H1 (cell line): ENCODE data around the gene LCLAT1. TPM values are rescaled to one million over a fixed set of nuclear protein-coding genes. Genes with fewer than 3 reads are reported as not detected.
A peak's percentile ranks its signal among the peaks of the same experiment; 100 is the strongest.

ENCODE experiments used
- CTCF ChIA-PET: fragments of 300-600 bp; sonication (Branson Sonifier 250); formaldehyde crosslinking; loops from one replicate; lab custom pipeline; 2021; ENCODE audit not compliant: partially characterized antibody; lab: Charles Lee
- POLR2A ChIA-PET: fragments of 300-600 bp; sonication (Branson Sonifier 250); formaldehyde crosslinking; loops from one replicate; lab custom pipeline; 2021; ENCODE audit warnings: inconsistent platforms; ENCODE audit not compliant: partially characterized antibody; lab: Charles Lee
- DNase-seq, 2 experiments: peaks; one replicate each; pipeline versions ENCODE4 v3.0.0 to v3.0.0-alpha.2; 2010 to 2022; ENCODE audit warnings: low spot score in 2 of 2, low read depth in 1 of 2, mixed read lengths in 1 of 2
- FAIRE-seq: peaks from 2 replicates; lab custom pipeline; 2011; peaks lifted over from hg19 to GRCh38; lab: Jason Lieb, UNC
- H2AFZ ChIP-seq: 2 replicates; pipeline ENCODE4 v1.8.1; 2012; ENCODE audit warnings: low read length, inconsistent platforms
- H2AK5ac ChIP-seq: 2 replicates; pipeline ENCODE4 v1.6.1; 2013; ENCODE audit warnings: low read depth, low read length
- H2BK120ac ChIP-seq: replicated peaks from 2 replicates; pipeline ENCODE3; 2013; ENCODE audit warnings: low read depth, low read length, inconsistent platforms
- H2BK12ac ChIP-seq: 2 replicates; pipeline ENCODE4 v1.6.1; 2013; ENCODE audit warnings: low read depth, low read length
- H2BK15ac ChIP-seq: 2 replicates; pipeline ENCODE4 v1.6.1; 2013; ENCODE audit warnings: low read length
- H2BK20ac ChIP-seq: 2 replicates; pipeline ENCODE4 v1.6.1; 2013; ENCODE audit warnings: low read length
- H2BK5ac ChIP-seq: 2 replicates; pipeline ENCODE4 v1.6.1; 2013; ENCODE audit warnings: low read depth, low read length
- H3K14ac ChIP-seq: 2 replicates; pipeline ENCODE4 v1.6.1; 2013; ENCODE audit warnings: inconsistent platforms; ENCODE audit not compliant: insufficient read length
- H3K18ac ChIP-seq: 2 replicates; pipeline ENCODE4 v1.6.1; 2013; ENCODE audit warnings: low read length; ENCODE audit errors: extremely low read depth
- H3K23ac ChIP-seq: 2 replicates; pipeline ENCODE4 v1.6.1; 2013; ENCODE audit warnings: inconsistent platforms; ENCODE audit not compliant: insufficient read length
- H3K23me2 ChIP-seq: 2 replicates; pipeline ENCODE4 v1.6.1; 2013; ENCODE audit warnings: low read depth, low read length
- H3K27ac ChIP-seq: 2 replicates; pipeline ENCODE4 v1.6.1; 2011; ENCODE audit warnings: low read depth, low read length, inconsistent platforms
- H3K27me3 ChIP-seq, 4 experiments: replicated peaks in 1 of 4; 1 replicate in 1 of 4; 2 replicates in 3 of 4; pipeline versions ENCODE4 v1.6.1 to v1.8.1; 2011 to 2013; ENCODE audit warnings: low read length in 3 of 4, mild to moderate bottlenecking in 3 of 4, inconsistent platforms in 2 of 4, mixed read lengths in 2 of 4, moderate library complexity in 1 of 4; ENCODE audit not compliant: control insufficient read depth in 3 of 4, insufficient read depth in 3 of 4; ENCODE audit errors: extremely low read depth in 1 of 4
- H3K36me3 ChIP-seq, 4 experiments: 2 replicates each; pipeline versions ENCODE4 v1.6.1 to v1.8.1; 2011 to 2013; ENCODE audit warnings: mild to moderate bottlenecking in 4 of 4, low read length in 3 of 4, moderate library complexity in 2 of 4, control low read depth in 1 of 4, inconsistent platforms in 1 of 4; ENCODE audit not compliant: insufficient read depth in 4 of 4, control insufficient read depth in 2 of 4
- H3K4ac ChIP-seq: replicated peaks from 2 replicates; pipeline ENCODE3; 2013; ENCODE audit warnings: low read length, low read depth, mixed read lengths, inconsistent platforms; ENCODE audit not compliant: insufficient read length
- H3K4me1 ChIP-seq, 4 experiments: replicated peaks in 1 of 4; 1 replicate in 1 of 4; 2 replicates in 3 of 4; pipeline versions ENCODE4 v1.6.1 to v1.8.1; 2011 to 2013; ENCODE audit warnings: low read length in 3 of 4, inconsistent platforms in 2 of 4, mixed read lengths in 1 of 4; ENCODE audit not compliant: insufficient read depth in 4 of 4, control insufficient read depth in 3 of 4
- H3K4me2 ChIP-seq, 2 experiments: 2 replicates each; pipeline versions ENCODE4 v1.6.1 to v1.8.1; 2011 to 2013; ENCODE audit warnings: low read depth in 2 of 2, low read length in 2 of 2, control low read depth in 1 of 2, inconsistent platforms in 1 of 2, mild to moderate bottlenecking in 1 of 2; ENCODE audit not compliant: insufficient read depth in 1 of 2
- H3K4me3 ChIP-seq, 4 experiments: fragments of 200-600, 300-600 bp in 1 of 4; sonication (generic), shearing (Covaris generic), sonication (Bioruptor Twin) in 1 of 4; 2 replicates each; pipeline versions ENCODE4 v1.5.1 to v1.8.1; 2011 to 2016; ENCODE audit warnings: low read length in 4 of 4, low read depth in 3 of 4, control low read depth in 2 of 4, inconsistent platforms in 2 of 4, mild to moderate bottlenecking in 2 of 4, mixed read lengths in 1 of 4, moderate library complexity in 1 of 4; ENCODE audit not compliant: insufficient read depth in 2 of 4; ENCODE audit errors: extremely low read depth in 1 of 4
- H3K56ac ChIP-seq: replicated peaks from 2 replicates; pipeline ENCODE3; 2013; ENCODE audit warnings: low read depth, mild to moderate bottlenecking, mixed read lengths, low read length, inconsistent platforms; ENCODE audit not compliant: insufficient read length
- H3K79me1 ChIP-seq: 2 replicates; pipeline ENCODE4 v1.6.1; 2013; ENCODE audit warnings: low read depth, low read length, control low read depth
- H3K79me2 ChIP-seq, 2 experiments: 2 replicates each; pipeline versions ENCODE4 v1.6.1 to v1.8.1; 2012 to 2013; ENCODE audit warnings: low read length in 2 of 2, mild to moderate bottlenecking in 2 of 2, inconsistent platforms in 1 of 2; ENCODE audit not compliant: insufficient read depth in 2 of 2, control insufficient read depth in 1 of 2
- H3K9ac ChIP-seq, 4 experiments: replicated peaks in 1 of 4; 1 replicate in 1 of 4; 2 replicates in 3 of 4; pipeline versions ENCODE4 v1.6.1 to v1.8.1; 2011 to 2013; ENCODE audit warnings: low read depth in 3 of 4, low read length in 3 of 4, control low read depth in 2 of 4, mild to moderate bottlenecking in 2 of 4, moderate library complexity in 2 of 4, inconsistent platforms in 1 of 4; ENCODE audit errors: extremely low read depth in 1 of 4
- H3K9me3 ChIP-seq, 2 experiments: 2 replicates each; pipeline versions ENCODE4 v1.6.1 to v1.8.1; 2012 to 2013; ENCODE audit warnings: mild to moderate bottlenecking in 2 of 2, moderate library complexity in 2 of 2, control low read depth in 1 of 2, inconsistent platforms in 1 of 2, low read depth in 1 of 2, low read length in 1 of 2, mixed read lengths in 1 of 2; ENCODE audit not compliant: insufficient read depth in 2 of 2
- H4K20me1 ChIP-seq, 2 experiments: replicated peaks in 1 of 2; 2 replicates each; pipeline versions ENCODE3 to v1.8.1; 2011 to 2013; ENCODE audit warnings: inconsistent platforms in 2 of 2, low read length in 2 of 2, mild to moderate bottlenecking in 1 of 2; ENCODE audit not compliant: insufficient read depth in 2 of 2, control insufficient read depth in 1 of 2
- H4K5ac ChIP-seq: 2 replicates; pipeline ENCODE4 v1.6.1; 2013; ENCODE audit warnings: low read length, low read depth, mixed read lengths, inconsistent platforms; ENCODE audit not compliant: insufficient read length
- H4K8ac ChIP-seq: 2 replicates; pipeline ENCODE4 v1.8.0; 2013; ENCODE audit warnings: mild to moderate bottlenecking, moderate library complexity, low read length, inconsistent platforms; ENCODE audit not compliant: insufficient read depth; ENCODE audit errors: extremely low read depth
- H4K91ac ChIP-seq: replicated peaks from 2 replicates; pipeline ENCODE3; 2013; ENCODE audit warnings: low read length, mixed read lengths, inconsistent platforms; ENCODE audit not compliant: insufficient read length
- GTF2F1 ChIP-seq: IDR thresholded peaks from 2 replicates; pipeline ENCODE4 v1.6.1; 2012; ENCODE audit warnings: low read depth, low read length, improper control_type of control experiment, borderline replicate concordance
- POLR2A ChIP-seq, 2 experiments: IDR thresholded peaks; 1 replicate in 1 of 2; 2 replicates in 1 of 2; pipeline ENCODE4 v1.6.1; 2011; ENCODE audit warnings: low read depth in 2 of 2, low read length in 2 of 2, mild to moderate bottlenecking in 2 of 2; ENCODE audit errors: control extremely low read depth in 1 of 2
- RAD21 ChIP-seq, 2 experiments: IDR thresholded peaks in 1 of 2; conservative IDR thresholded peaks in 1 of 2; 2 replicates each; pipeline ENCODE4 v1.6.1; 2011; ENCODE audit warnings: low read depth in 2 of 2, low read length in 2 of 2, improper control_type of control experiment in 1 of 2, inconsistent platforms in 1 of 2, mild to moderate bottlenecking in 1 of 2, moderate library complexity in 1 of 2
- WGBS, 2 experiments: shearing (Covaris generic) in 1 of 2; methylation state at CpG; one replicate each; pipeline versions ENCODE4 v1.1.6 to v1.1.7; 2013 to 2015; ENCODE audit warnings: low lambda C conversion rate in 2 of 2, mixed read lengths in 2 of 2, inconsistent platforms in 1 of 2, low coverage in 1 of 2, missing lambda C conversion rate in 1 of 2; ENCODE audit not compliant: insufficient replicate concordance in 2 of 2, insufficient coverage in 1 of 2, insufficient read length in 1 of 2; ENCODE audit errors: extremely low coverage in 1 of 2, missing lambda C conversion rate in 1 of 2; 5-methylcytosine and 5-hydroxymethylcytosine counted together
- polyA plus RNA-seq, 7 experiments: library from polyadenylated mRNA; depleted of rRNA in 3 of 7; stranded (reverse) in 5 of 7; unstranded in 2 of 7; fragments of >200 nt in 5 of 7; fragments of 200-250 nt in 2 of 7; gene quantifications; 1 replicate in 5 of 7; 2 replicates in 1 of 7; 4 replicates in 1 of 7; pipeline versions ENCODE4 v1.2.1 to v1.2.3, GENCODE V29; 2011 to 2013; ENCODE audit warnings: missing spikeins in 2 of 7, mixed read lengths in 2 of 7
- total RNA-seq: library from RNA; stranded (reverse); fragmentation: NEBNext Ultra II Directional; extraction: Animal tissue kit (Norgen Biotek cat#: 25700); gene quantifications from 2 replicates; pipeline ENCODE4 v1.2.1, GENCODE V29; 2021
- TF ChIP-seq, protein P1 (sequence below), 3 experiments: IDR thresholded peaks; 1 replicate in 2 of 3; 2 replicates in 1 of 3; pipeline versions ENCODE4 v1.5.1 to v1.6.1; 2011; ENCODE audit warnings: low read length in 3 of 3, mild to moderate bottlenecking in 3 of 3, inconsistent platforms in 2 of 3, low read depth in 1 of 3, moderate library complexity in 1 of 3; ENCODE audit not compliant: insufficient read depth in 1 of 3; ENCODE audit errors: control extremely low read depth in 1 of 3

The LCLAT1 gene
- total and polyA plus RNA-seq, 2 of the 8 experiments (the other 6 are each of a cell fraction or from before 2014, with no cell fraction given): 7.6 to 22.0 TPM

GRCh38 chr2:30691948-30692828 lies 245.1 kb downstream of the LCLAT1 start:
- H3K18ac ChIP-seq: no peak overlapping the region
- no peak overlapping the region for H4K5ac ChIP-seq
- no peak overlapping the region for H4K91ac ChIP-seq
- no peak overlapping the region for H3K4ac ChIP-seq
- no peak overlapping the region for H3K4me3 ChIP-seq
- H3K79me1 ChIP-seq: no peaks in the 10 kb centered on the region
- H2BK15ac ChIP-seq: no peak overlapping the region
- H2AK5ac ChIP-seq: no peak overlapping the region
- DNase-seq (peak in 1 of 2 experiments; percentile 34), FAIRE-seq (no peak)
- no peaks in the 10 kb centered on the region for H3K36me3 ChIP-seq
- no peaks in the 10 kb centered on the region for H4K20me1 ChIP-seq
- no peak overlapping the region for H2BK20ac ChIP-seq
- H4K8ac ChIP-seq: no peak overlapping the region
- ChIA-PET CTCF (interaction anchor here (0.6 to 13.9 kb wide), 7 partner anchors 10 to 1485 kb away, joined by 3 to 217 read pairs (median 3); no protein-coding TSS in a partner anchor), POLR2A (no interaction called here)
- no peak overlapping the region for H3K23ac ChIP-seq
- H2BK5ac ChIP-seq: no peak overlapping the region
- H3K27ac ChIP-seq: no peak overlapping the region
- H3K56ac ChIP-seq: no peak overlapping the region
- H2AFZ ChIP-seq: no peak overlapping the region
- H3K9ac ChIP-seq: no peak overlapping the region
- H3K4me2 ChIP-seq: no peak overlapping the region
- no peak overlapping the region for H2BK12ac ChIP-seq
- peaks cover 0 to under 1% of the 10 kb centered on the region in 2 experiments; a peak in 1 of 4 replicates for H3K9me3 ChIP-seq
- TF ChIP-seq GTF2F1 (no peak), POLR2A (IDR thresholded peaks at IDR 0.05; ENCODE audit: control extremely low read depth in 1 of 2, low read depth in 2 of 2, low read length in 2 of 2) (no peak), RAD21 (IDR thresholded peaks at IDR 0.05 in 1 of 2, conservative IDR thresholded peaks at IDR 0.05 in 1 of 2; ENCODE audit: low read depth in 2 of 2, low read length in 2 of 2) (peak; percentile 30 to 60; a peak in 3 of 4 replicates)
- TF ChIP-seq, protein P1, sequence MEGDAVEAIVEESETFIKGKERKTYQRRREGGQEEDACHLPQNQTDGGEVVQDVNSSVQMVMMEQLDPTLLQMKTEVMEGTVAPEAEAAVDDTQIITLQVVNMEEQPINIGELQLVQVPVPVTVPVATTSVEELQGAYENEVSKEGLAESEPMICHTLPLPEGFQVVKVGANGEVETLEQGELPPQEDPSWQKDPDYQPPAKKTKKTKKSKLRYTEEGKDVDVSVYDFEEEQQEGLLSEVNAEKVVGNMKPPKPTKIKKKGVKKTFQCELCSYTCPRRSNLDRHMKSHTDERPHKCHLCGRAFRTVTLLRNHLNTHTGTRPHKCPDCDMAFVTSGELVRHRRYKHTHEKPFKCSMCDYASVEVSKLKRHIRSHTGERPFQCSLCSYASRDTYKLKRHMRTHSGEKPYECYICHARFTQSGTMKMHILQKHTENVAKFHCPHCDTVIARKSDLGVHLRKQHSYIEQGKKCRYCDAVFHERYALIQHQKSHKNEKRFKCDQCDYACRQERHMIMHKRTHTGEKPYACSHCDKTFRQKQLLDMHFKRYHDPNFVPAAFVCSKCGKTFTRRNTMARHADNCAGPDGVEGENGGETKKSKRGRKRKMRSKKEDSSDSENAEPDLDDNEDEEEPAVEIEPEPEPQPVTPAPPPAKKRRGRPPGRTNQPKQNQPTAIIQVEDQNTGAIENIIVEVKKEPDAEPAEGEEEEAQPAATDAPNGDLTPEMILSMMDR (IDR thresholded peaks at IDR 0.05; ENCODE audit: control extremely low read depth in 1 of 3, insufficient read depth in 1 of 3, low read depth in 1 of 3, low read length in 3 of 3): peak in 2 of 3 experiments; percentile 20 to 23; a peak in 1 of 4 replicates
- no peaks in the 10 kb centered on the region for H3K79me2 ChIP-seq
- no peaks in the 10 kb centered on the region for H3K4me1 ChIP-seq
- no peak overlapping the region for H3K14ac ChIP-seq
- no peaks in the 10 kb centered on the region for H3K27me3 ChIP-seq
- no peak overlapping the region for H2BK120ac ChIP-seq
- WGBS, 2 experiments: 88% methylated on average over 13 of the region's 16 CpGs; no CpG with 5 or more reads in 1 of the 2 experiments
- H3K23me2 ChIP-seq: no peaks in the 10 kb centered on the region
